MM.1S (cell line): ENCODE data around the gene TNRC18.
A peak's percentile ranks its signal among the peaks of the same experiment; 100 is the strongest.

Source experiments
- DNase-seq: peaks from one replicate; pipeline ENCODE4 v3.0.0-alpha.2; 2015
- H2AFZ ChIP-seq: fragments of 300-600 bp; sonication (generic); 2 replicates; pipeline ENCODE4 v1.6.0; 2016; ENCODE audit warnings: antibody characterized with exemption, low read length
- H3F3A ChIP-seq: fragments of 300-600 bp; sonication (generic); 2 replicates; pipeline ENCODE4 v1.6.1; 2016; ENCODE audit warnings: mild to moderate bottlenecking, antibody characterized with exemption, low read length, moderate library complexity, mixed read lengths; ENCODE audit not compliant: insufficient read depth
- H3K27ac ChIP-seq: fragments of 300-600 bp; sonication (generic); 2 replicates; pipeline ENCODE4 v1.5.1; 2016; ENCODE audit warnings: mild to moderate bottlenecking, low read length
- H3K27me3 ChIP-seq: fragments of 300-600 bp; sonication (generic); replicated peaks from 2 replicates; pipeline ENCODE4 v1.6.0; 2016; ENCODE audit warnings: low read length; ENCODE audit not compliant: insufficient read depth
- H3K36me3 ChIP-seq: fragments of 300-600 bp; sonication (generic); replicated peaks from 2 replicates; pipeline ENCODE4 v1.6.1; 2016; ENCODE audit warnings: mild to moderate bottlenecking, low read length, mixed read lengths; ENCODE audit not compliant: insufficient read depth
- H3K4me1 ChIP-seq: fragments of 300-600 bp; sonication (generic); 2 replicates; pipeline ENCODE4 v1.6.1; 2016; ENCODE audit warnings: low read length, mixed read lengths
- H3K4me2 ChIP-seq: fragments of 300-600 bp; sonication (generic); 2 replicates; pipeline ENCODE4 v1.6.0; 2016; ENCODE audit warnings: low read depth, low read length
- H3K4me3 ChIP-seq: fragments of 300-600 bp; sonication (generic); 2 replicates; pipeline ENCODE4 v1.5.1; 2016; ENCODE audit warnings: low read length, mixed read lengths
- H3K79me2 ChIP-seq: fragments of 300-600 bp; sonication (generic); 2 replicates; pipeline ENCODE4 v1.6.1; 2016; ENCODE audit warnings: mixed run types, low read length, mixed read lengths
- H3K9ac ChIP-seq: fragments of 300-600 bp; sonication (generic); 2 replicates; pipeline ENCODE4 v1.6.1; 2016; ENCODE audit warnings: low read length, mixed read lengths
- H3K9me2 ChIP-seq: fragments of 300-600 bp; sonication (generic); replicated peaks from 2 replicates; pipeline ENCODE4 v1.6.1; 2016; ENCODE audit warnings: mild to moderate bottlenecking, low read length, mixed read lengths; ENCODE audit not compliant: insufficient read depth
- H3K9me3 ChIP-seq: fragments of 300-600 bp; sonication (generic); replicated peaks from 2 replicates; pipeline ENCODE4 v1.6.1; 2016; ENCODE audit warnings: mild to moderate bottlenecking, low read length, mixed read lengths; ENCODE audit not compliant: insufficient read depth
- H4K20me1 ChIP-seq: fragments of 300-600 bp; sonication (generic); 2 replicates; pipeline ENCODE4 v1.6.1; 2016; ENCODE audit warnings: mild to moderate bottlenecking, low read length, moderate library complexity, mixed read lengths; ENCODE audit not compliant: insufficient read depth
- EZH2 ChIP-seq: fragments of 300-600 bp; sonication (generic); optimal IDR thresholded peaks from 2 replicates; pipeline ENCODE3; 2017; ENCODE audit warnings: low read depth, mild to moderate bottlenecking, antibody characterized with exemption, low read length, mixed read lengths
- EZH2phosphoT487 ChIP-seq: fragments of 300-600 bp; sonication (generic); IDR thresholded peaks from 2 replicates; pipeline ENCODE4 v1.6.1; 2018; ENCODE audit warnings: antibody characterized with exemption, low read length
- TF ChIP-seq, protein P1 (sequence below): fragments of 300-600 bp; sonication (generic); IDR thresholded peaks from 2 replicates; pipeline ENCODE4 v1.5.1; 2016; ENCODE audit warnings: antibody characterized with exemption, low read length, mixed read lengths

The TNRC18 gene

DNA sequence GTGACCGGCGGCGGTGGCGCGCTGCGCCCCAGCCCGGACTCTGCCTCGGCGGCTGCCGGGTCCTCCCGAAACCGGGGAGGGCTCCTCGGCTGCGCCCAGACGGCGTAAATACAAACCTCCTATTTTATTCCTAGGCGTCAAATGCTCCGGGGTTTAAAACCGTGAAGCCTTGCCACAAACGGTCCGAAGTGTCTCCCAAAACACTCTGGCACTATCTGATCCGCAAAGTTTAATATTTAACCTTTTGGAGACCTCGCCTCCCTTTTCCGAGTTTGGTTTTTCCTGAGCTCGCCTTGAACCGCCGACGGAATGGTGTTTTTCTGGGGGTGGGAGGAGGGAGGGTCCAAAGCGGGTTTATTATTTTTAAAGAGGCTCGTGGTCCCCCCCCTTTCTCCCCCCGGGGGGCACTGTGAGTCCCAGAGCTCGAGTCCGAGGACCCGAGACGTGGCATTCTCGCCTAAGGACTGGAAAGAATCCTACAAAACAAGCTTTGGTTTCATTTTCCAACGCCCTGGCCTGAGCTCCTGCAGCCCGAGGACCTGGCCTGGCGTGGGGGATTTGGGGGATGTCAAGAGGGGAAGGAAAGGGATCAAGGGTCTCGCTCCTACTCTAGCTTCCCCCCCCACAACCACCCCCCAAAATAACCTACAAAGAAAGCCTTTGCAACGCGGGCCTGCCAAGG is 1.8 kb downstream of the TNRC18 start:
- no peak for DNase-seq
- H4K20me1 ChIP-seq: no peaks in the 10 kb centered on the region
- peak overlapping the region; percentile 75; the same call in 1 of the 2 replicates for H3K27ac ChIP-seq
- no peaks in the 10 kb centered on the region for H3K36me3 ChIP-seq
- H3K4me1 ChIP-seq: no peaks in the 10 kb centered on the region
- peak overlapping the region; percentile 69 for H3K4me3 ChIP-seq
- H3K27me3 ChIP-seq: peaks cover 37% of the 10 kb centered on the region
- no peaks in the 10 kb centered on the region for H3K9me3 ChIP-seq
- TF ChIP-seq EZH2: no peak
- no peak for TF ChIP-seq EZH2phosphoT487
- TF ChIP-seq, protein P1, sequence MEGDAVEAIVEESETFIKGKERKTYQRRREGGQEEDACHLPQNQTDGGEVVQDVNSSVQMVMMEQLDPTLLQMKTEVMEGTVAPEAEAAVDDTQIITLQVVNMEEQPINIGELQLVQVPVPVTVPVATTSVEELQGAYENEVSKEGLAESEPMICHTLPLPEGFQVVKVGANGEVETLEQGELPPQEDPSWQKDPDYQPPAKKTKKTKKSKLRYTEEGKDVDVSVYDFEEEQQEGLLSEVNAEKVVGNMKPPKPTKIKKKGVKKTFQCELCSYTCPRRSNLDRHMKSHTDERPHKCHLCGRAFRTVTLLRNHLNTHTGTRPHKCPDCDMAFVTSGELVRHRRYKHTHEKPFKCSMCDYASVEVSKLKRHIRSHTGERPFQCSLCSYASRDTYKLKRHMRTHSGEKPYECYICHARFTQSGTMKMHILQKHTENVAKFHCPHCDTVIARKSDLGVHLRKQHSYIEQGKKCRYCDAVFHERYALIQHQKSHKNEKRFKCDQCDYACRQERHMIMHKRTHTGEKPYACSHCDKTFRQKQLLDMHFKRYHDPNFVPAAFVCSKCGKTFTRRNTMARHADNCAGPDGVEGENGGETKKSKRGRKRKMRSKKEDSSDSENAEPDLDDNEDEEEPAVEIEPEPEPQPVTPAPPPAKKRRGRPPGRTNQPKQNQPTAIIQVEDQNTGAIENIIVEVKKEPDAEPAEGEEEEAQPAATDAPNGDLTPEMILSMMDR: no peak
- peaks cover 56% of the 10 kb centered on the region for H3K79me2 ChIP-seq
- no peaks in the 10 kb centered on the region for H3K9me2 ChIP-seq
- H3F3A ChIP-seq: peaks cover 18% of the 10 kb centered on the region; the same call in 1 of the 2 replicates
- H3K4me2 ChIP-seq: peak overlapping the region; percentile 84
- peak overlapping the region; percentile 75 for H3K9ac ChIP-seq
- H2AFZ ChIP-seq: peak overlapping the region; percentile 63

DNA sequence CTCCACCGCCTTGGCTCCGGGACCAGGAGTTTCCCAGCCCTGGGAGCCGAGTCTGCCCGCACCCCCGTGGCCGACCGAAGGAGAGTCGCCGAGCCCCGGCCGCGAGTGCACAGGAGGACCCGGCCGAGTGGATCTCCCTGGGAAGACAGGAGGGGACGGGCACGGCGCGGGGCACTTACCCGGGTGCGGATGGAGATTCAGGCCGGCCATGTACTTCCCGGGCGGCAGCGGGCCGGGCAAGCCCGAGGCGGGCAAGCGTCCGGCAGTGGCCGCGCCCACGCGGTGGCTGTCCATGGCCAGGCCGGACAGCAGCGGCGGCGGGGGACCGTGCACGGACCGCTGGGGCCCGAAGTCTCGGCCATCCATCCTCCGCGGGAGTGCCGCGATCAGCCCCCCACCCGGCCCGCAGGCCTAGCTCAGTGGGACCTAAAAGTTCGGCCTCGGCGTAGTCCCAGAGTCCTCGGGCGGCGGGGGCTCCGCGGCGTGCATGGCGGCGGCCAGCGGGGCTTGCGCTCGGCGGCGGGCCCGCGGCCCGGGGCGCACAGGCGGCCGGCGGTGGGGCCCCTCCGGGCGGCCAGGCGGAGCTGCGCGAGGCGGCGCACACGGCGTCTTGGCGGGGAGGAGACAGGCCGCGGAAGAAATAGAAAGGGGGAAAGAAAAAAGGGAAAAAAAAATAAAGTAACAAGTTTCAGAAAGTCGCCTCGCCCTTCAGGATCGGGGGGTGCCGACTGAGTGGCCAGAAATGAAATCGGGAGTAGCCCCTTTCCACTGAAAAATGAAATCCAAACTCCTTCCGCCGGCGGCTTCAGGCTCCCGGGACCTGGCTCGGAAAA is 2.5 kb downstream of the TNRC18 start:
- peak overlapping the region; percentile 75; the same call in 1 of the 2 replicates for H3K9ac ChIP-seq

DNA sequence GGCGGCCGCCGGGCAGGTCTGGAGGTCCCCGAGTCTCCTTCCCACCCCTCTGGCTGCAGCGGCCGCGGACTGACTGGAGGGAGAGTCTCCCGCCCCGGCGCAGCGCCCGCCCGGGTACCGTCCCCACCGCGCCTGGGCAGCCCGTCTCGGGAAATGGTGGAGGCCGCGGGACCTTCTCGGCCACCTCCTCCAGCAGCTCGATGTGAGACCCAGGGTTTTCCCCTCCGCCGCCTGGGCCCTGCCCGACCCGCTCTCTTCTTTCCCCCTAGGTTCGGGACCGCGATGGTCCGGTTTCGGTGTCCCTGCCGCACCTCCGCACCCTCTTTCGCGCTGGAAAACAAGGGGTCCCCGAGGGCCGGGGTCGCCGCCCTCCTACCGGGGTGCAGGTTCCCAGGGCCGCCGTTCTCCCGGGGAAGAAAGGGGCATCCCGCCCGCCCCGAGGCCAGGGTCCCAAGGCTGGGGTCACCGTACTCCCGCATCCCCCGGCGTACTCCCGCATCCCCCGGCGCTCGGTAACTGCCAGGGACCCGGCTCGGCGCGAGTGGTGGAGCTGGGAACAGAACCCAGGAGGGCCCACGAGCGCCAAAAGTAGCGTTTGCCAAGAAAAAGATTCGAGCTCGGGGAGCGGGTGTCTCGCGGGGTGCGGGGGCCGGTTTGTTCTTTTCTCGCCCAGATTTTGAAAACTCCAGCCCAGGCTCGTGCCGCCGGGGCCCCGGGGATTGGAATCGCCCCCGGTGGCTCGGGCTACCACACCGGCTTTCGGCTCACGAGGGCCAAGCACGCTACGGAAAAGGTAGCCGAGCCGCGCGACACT is 3.4 kb downstream of the TNRC18 start:
- H3K27ac ChIP-seq: no peak overlapping the region
- peaks cover 22% of the 10 kb centered on the region for H3K27me3 ChIP-seq
- H3K4me1 ChIP-seq: no peaks in the 10 kb centered on the region
- H3F3A ChIP-seq: peaks cover 17% of the 10 kb centered on the region; the same call in 1 of the 2 replicates
- no peaks in the 10 kb centered on the region for H4K20me1 ChIP-seq
- H3K4me2 ChIP-seq: peak overlapping the region; percentile 82
- peak overlapping the region; percentile 59 for H3K4me3 ChIP-seq
- H3K9ac ChIP-seq: peak overlapping the region; percentile 38; the same call in 1 of the 2 replicates
- H2AFZ ChIP-seq: no peak overlapping the region
- H3K9me2 ChIP-seq: no peaks in the 10 kb centered on the region
- peaks cover 56% of the 10 kb centered on the region for H3K79me2 ChIP-seq
- TF ChIP-seq EZH2phosphoT487: no peak
- no peak for TF ChIP-seq EZH2
- TF ChIP-seq, protein P1: no peak
- no peaks in the 10 kb centered on the region for H3K9me3 ChIP-seq
- H3K36me3 ChIP-seq: no peaks in the 10 kb centered on the region
- no peak for DNase-seq

More for the DNA sequence above, 2.5 kb downstream of the TNRC18 start:
- TF ChIP-seq EZH2: no peak
- Histone ChIP-seq H4K20me1 (no peaks in the 10 kb centered on the region), H3K79me2 (peaks cover 56% of the 10 kb centered on the region), H3K9me3 (no peaks in the 10 kb centered on the region), H3K36me3 (no peaks in the 10 kb centered on the region), H3K4me1 (no peaks in the 10 kb centered on the region), H2AFZ (peak overlapping the region; percentile 63), H3K4me2 (peak overlapping the region; percentile 84), H3K27ac (peak overlapping the region; percentile 75; the same call in 1 of the 2 replicates), H3F3A (peaks cover 18% of the 10 kb centered on the region; the same call in 1 of the 2 replicates), H3K27me3 (peaks cover 30% of the 10 kb centered on the region), H3K9me2 (no peaks in the 10 kb centered on the region), H3K4me3 (peak overlapping the region; percentile 69)
- DNase-seq: no peak
